GM23338 (cell line): ENCODE measurements around the gene BMPER. TPM values are rescaled to one million over a fixed set of nuclear protein-coding genes. Genes with fewer than 3 reads are reported as not detected.

Experiments used
- ATAC-seq: fragments of 200-7000 bp; cut with Tn5 transposase; 3 replicates; pipeline ENCODE4 v1.9.1; 2020
- DNase-seq: peaks from one replicate; pipeline ENCODE4 v3.0.0-alpha.2; 2015; ENCODE audit warnings: low spot score
- H2AFZ ChIP-seq: fragments of 200-600 bp; sonication (generic); 2 replicates; pipeline ENCODE4 v1.8.0; 2016; ENCODE audit warnings: antibody characterized with exemption, mild to moderate bottlenecking, moderate library complexity
- H3F3A ChIP-seq: fragments of 200-600 bp; sonication (generic); replicated peaks from 2 replicates; pipeline ENCODE4 v1.8.0; 2017; ENCODE audit warnings: antibody characterized with exemption, mixed run types, low read depth
- H3K27ac ChIP-seq: fragments of 200-600 bp; sonication (generic); 2 replicates; pipeline ENCODE4 v1.6.1; 2016; ENCODE audit warnings: low read depth
- H3K27me3 ChIP-seq: fragments of 200-600 bp; sonication (generic); 2 replicates; pipeline ENCODE4 v1.8.0; 2016; ENCODE audit warnings: mild to moderate bottlenecking, mixed run types, moderate library complexity; ENCODE audit not compliant: insufficient read depth
- H3K36me3 ChIP-seq: fragments of 200-600 bp; sonication (generic); 2 replicates; pipeline ENCODE4 v1.8.0; 2016; ENCODE audit warnings: mild to moderate bottlenecking; ENCODE audit not compliant: insufficient read depth
- H3K4me1 ChIP-seq: fragments of 200-600 bp; sonication (generic); 2 replicates; pipeline ENCODE4 v1.8.0; 2016; ENCODE audit warnings: mild to moderate bottlenecking, moderate library complexity; ENCODE audit not compliant: insufficient read depth
- H3K4me2 ChIP-seq: fragments of 200-600 bp; sonication (generic); 2 replicates; pipeline ENCODE4 v1.7.1; 2017; ENCODE audit warnings: mixed run types
- H3K4me3 ChIP-seq: fragments of 200-600 bp; sonication (generic); 2 replicates; pipeline ENCODE4 v1.6.1; 2016; ENCODE audit warnings: mixed run types
- H3K79me2 ChIP-seq: fragments of 200-600 bp; sonication (generic); replicated peaks from 2 replicates; pipeline ENCODE4 v1.8.0; 2017; ENCODE audit warnings: mild to moderate bottlenecking; ENCODE audit not compliant: insufficient read depth
- H3K9me2 ChIP-seq: fragments of 200-600 bp; sonication (generic); 2 replicates; pipeline ENCODE4 v1.8.0; 2017; ENCODE audit not compliant: insufficient read depth
- H4K20me1 ChIP-seq: fragments of 200-600 bp; sonication (generic); replicated peaks from 2 replicates; pipeline ENCODE4 v1.8.0; 2017; ENCODE audit warnings: mild to moderate bottlenecking; ENCODE audit not compliant: insufficient read depth
- H3K27ac Mint-ChIP-seq: 2 replicates; pipeline ENCODE4 v1.8.0; 2020; ENCODE audit warnings: inconsistent platforms, mild to moderate bottlenecking, moderate library complexity, mixed read lengths
- H3K27me3 Mint-ChIP-seq: 3 replicates; pipeline ENCODE4 v1.8.0; 2022; ENCODE audit warnings: low read depth, mild to moderate bottlenecking, moderate library complexity, mixed read lengths, inconsistent platforms; ENCODE audit not compliant: insufficient read depth, poor library complexity
- H3K36me3 Mint-ChIP-seq: 3 replicates; pipeline ENCODE4 v1.8.0; 2021; ENCODE audit warnings: low read depth, mild to moderate bottlenecking, inconsistent platforms, moderate library complexity, mixed read lengths
- H3K4me1 Mint-ChIP-seq: 3 replicates; pipeline ENCODE4 v1.8.0; 2020; ENCODE audit warnings: mild to moderate bottlenecking, inconsistent platforms, mixed read lengths
- H3K4me3 Mint-ChIP-seq: 3 replicates; pipeline ENCODE4 v1.8.0; 2021; ENCODE audit warnings: moderate library complexity, mild to moderate bottlenecking, inconsistent platforms, mixed read lengths
- H3K9me3 Mint-ChIP-seq: 3 replicates; pipeline ENCODE4 v1.8.0; 2020; ENCODE audit warnings: moderate library complexity, mild to moderate bottlenecking, inconsistent platforms, mixed read lengths
- CREB1 ChIP-seq: fragments of 250-450 bp; sonication (Bioruptor Pico); IDR thresholded peaks from 2 replicates; pipeline ENCODE4 v1.5.0; 2020; ENCODE audit warnings: low read depth, mild to moderate bottlenecking, moderate library complexity
- CTCF ChIP-seq, 2 experiments: fragments of 200-600 bp in 1 of 2; sonication (generic) in 1 of 2; conservative IDR thresholded peaks; 2 replicates each; pipeline versions ENCODE4 v1.5.1 to v1.6.1; 2016 to 2017; ENCODE audit warnings: antibody characterized with exemption in 2 of 2, low read depth in 2 of 2, mild to moderate bottlenecking in 2 of 2, moderate library complexity in 1 of 2
- ETS1 ChIP-seq: IDR thresholded peaks from 2 replicates; pipeline ENCODE4 v1.6.1; 2016; ENCODE audit warnings: antibody characterized with exemption
- EZH2 ChIP-seq: fragments of 200-600 bp; sonication (generic); IDR thresholded peaks from one replicate; pipeline ENCODE4 v1.8.0; 2017; ENCODE audit warnings: antibody characterized with exemption, mild to moderate bottlenecking, low read depth; ENCODE audit not compliant: unreplicated experiment
- EZH2phosphoT487 ChIP-seq: fragments of 200-600 bp; sonication (generic); IDR thresholded peaks from one replicate; pipeline ENCODE4 v1.8.1; 2018; ENCODE audit warnings: antibody characterized with exemption; ENCODE audit not compliant: unreplicated experiment
- JUNB ChIP-seq: IDR thresholded peaks from one replicate; pipeline ENCODE4 v1.6.1; 2016; ENCODE audit warnings: antibody characterized with exemption; ENCODE audit not compliant: unreplicated experiment
- NANOG ChIP-seq: IDR thresholded peaks from 2 replicates; pipeline ENCODE4 v1.6.1; 2016; ENCODE audit warnings: antibody characterized with exemption, borderline replicate concordance
- POLR2AphosphoS5 ChIP-seq: IDR thresholded peaks from 2 replicates; pipeline ENCODE4 v1.6.1; 2016; ENCODE audit warnings: antibody characterized with exemption, low read depth
- REST ChIP-seq: IDR thresholded peaks from one replicate; pipeline ENCODE4 v1.6.1; 2018; ENCODE audit warnings: antibody characterized with exemption; ENCODE audit not compliant: unreplicated experiment
- STAT1 ChIP-seq: IDR thresholded peaks from one replicate; pipeline ENCODE4 v1.6.1; 2016; ENCODE audit warnings: antibody characterized with exemption; ENCODE audit not compliant: unreplicated experiment
- ZNF114 ChIP-seq: fragments of 250-450 bp; sonication (Bioruptor Pico); IDR thresholded peaks from 2 replicates; pipeline ENCODE4 v1.5.0; 2020; ENCODE audit warnings: mild to moderate bottlenecking, moderate library complexity
- ZNF331 ChIP-seq: fragments of 250-450 bp; sonication (Bioruptor Pico); IDR thresholded peaks from 2 replicates; pipeline ENCODE4 v1.5.0; 2020; ENCODE audit warnings: low read depth, mild to moderate bottlenecking, moderate library complexity
- ZNF462 ChIP-seq: fragments of 250-450 bp; sonication (Bioruptor Pico); IDR thresholded peaks from 2 replicates; pipeline ENCODE4 v1.5.0; 2020; ENCODE audit warnings: mild to moderate bottlenecking, moderate library complexity
- polyA plus RNA-seq: library from polyadenylated mRNA; unstranded; fragments of >200 nt; fragmentation: Nextera tagmentation; extraction: Ambion mirVana; gene quantifications from 2 replicates; pipeline ENCODE4 v1.2.1, GENCODE V29; 2016
- total RNA-seq: library from RNA; depleted of rRNA; stranded (reverse); fragments of >200 nt; shearing (Covaris generic); gene quantifications from 2 replicates; pipeline ENCODE4 v1.2.3, GENCODE V29; 2014

Gene BMPER
- total and polyA plus RNA-seq, 2 experiments from 2014 or later, result 0.53 to 1.4 TPM

- no peak for ATAC-seq
- H3K27ac Mint-ChIP-seq, result no peak overlapping the region
Observed at GRCh38 chr7:34031156-34031555, 125.8 kb downstream of the BMPER start.

More at GRCh38 chr7:34031156-34031555, 125.8 kb downstream of the BMPER start:
- Histone ChIP-seq H3K4me1 (peaks cover 8% of the 10 kb centered on the region; the same call in 1 of the 2 replicates), H3K27ac (no peak overlapping the region), H2AFZ (no peak overlapping the region), H3F3A (no peaks in the 10 kb centered on the region), H3K4me2 (no peak overlapping the region), H3K79me2 (no peaks in the 10 kb centered on the region), H3K36me3 (no peaks in the 10 kb centered on the region), H3K4me3 (no peak overlapping the region), H3K27me3 (no peaks in the 10 kb centered on the region), H3K9me2 (peaks cover 16% of the 10 kb centered on the region), H4K20me1 (no peaks in the 10 kb centered on the region)
- no peaks in the 10 kb centered on the region for H3K36me3 Mint-ChIP-seq
- TF ChIP-seq JUNB, result no peak
- TF ChIP-seq NANOG, result no peak
- TF ChIP-seq ZNF114 (CRISPR knock-in tag), result no peak
- no peak for TF ChIP-seq EZH2phosphoT487
- TF ChIP-seq ZNF462, result no peak
- no peak for TF ChIP-seq CREB1 (CRISPR knock-in tag)
- no peak for TF ChIP-seq CTCF (conservative IDR thresholded peaks at IDR 0.05; ENCODE audit: low read depth in 2 of 2)
- TF ChIP-seq ETS1, result no peak
- TF ChIP-seq REST, result no peak
- no peak for TF ChIP-seq STAT1
- TF ChIP-seq ZNF331 (CRISPR knock-in tag), result no peak
- TF ChIP-seq POLR2AphosphoS5, result no peak
- TF ChIP-seq EZH2, result no peak
- no peaks in the 10 kb centered on the region for H3K27me3 Mint-ChIP-seq
- H3K4me1 Mint-ChIP-seq, result peaks cover 9% of the 10 kb centered on the region
- DNase-seq, result no peak
- no peaks in the 10 kb centered on the region for H3K9me3 Mint-ChIP-seq
- H3K4me3 Mint-ChIP-seq, result no peak overlapping the region
